ENCODE measurements around the gene DSCAM. TPM values are rescaled to one million over a fixed set of nuclear protein-coding genes. Genes with fewer than 3 reads are reported as not detected.

The DSCAM gene
- total and polyA plus RNA-seq, 2 donors (not counting 1 experiment from before 2014, with no cell fraction given) = not detected

DNA sequence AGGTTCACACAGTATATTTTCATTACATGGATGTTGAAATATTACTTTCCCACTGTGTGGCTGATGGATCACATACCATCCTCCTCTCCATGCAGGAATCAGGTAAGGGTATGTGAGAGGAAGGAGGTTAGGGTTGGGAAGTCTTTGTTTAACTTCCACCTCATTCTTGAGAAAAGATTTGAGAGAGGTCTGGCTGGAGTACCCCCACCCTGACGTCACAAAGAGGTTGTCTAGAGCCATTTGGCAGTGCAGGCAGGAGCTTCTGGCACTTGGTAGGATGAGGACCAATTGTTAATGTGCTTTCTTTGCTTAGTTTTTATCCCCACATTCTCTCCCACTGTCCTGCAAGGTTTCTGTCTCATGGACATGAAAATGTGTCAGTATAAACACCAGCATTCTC, 356.6 kb downstream of the DSCAM start:
- H3K9ac ChIP-seq (ENCODE audit: low read length) = no peak overlapping the region
- Mint-ChIP-seq H3K27ac (no peak overlapping the region), H3K4me1 (no peaks in the 10 kb centered on the region), H3K9me3 (ENCODE audit: insufficient read depth) (peaks cover 17% of the 10 kb centered on the region), H3K4me3 (no peak overlapping the region), H3K27me3 (no peaks in the 10 kb centered on the region)
- H3K4me1 ChIP-seq (ENCODE audit: control insufficient read depth in 2 of 2, insufficient read depth in 2 of 2, low read length in 2 of 2) = no peaks in the 10 kb centered on the region
- POLR2A ChIA-PET = no interaction called here
- no peak overlapping the region for H2AFZ ChIP-seq (ENCODE audit: insufficient read depth, low read depth, low read length, poor library complexity, severe bottlenecking)
- DNase-seq (no peak), ATAC-seq (ENCODE audit: low read depth) (no peak)
- H3K79me2 ChIP-seq (ENCODE audit: control insufficient read depth, insufficient read depth, low read length) = no peaks in the 10 kb centered on the region
- CTCF ChIA-PET = no interaction called here
- no CpG with 5 or more reads among the region's 1 CpG for WGBS (ENCODE audit: insufficient coverage)
- TF ChIP-seq, protein P1, sequence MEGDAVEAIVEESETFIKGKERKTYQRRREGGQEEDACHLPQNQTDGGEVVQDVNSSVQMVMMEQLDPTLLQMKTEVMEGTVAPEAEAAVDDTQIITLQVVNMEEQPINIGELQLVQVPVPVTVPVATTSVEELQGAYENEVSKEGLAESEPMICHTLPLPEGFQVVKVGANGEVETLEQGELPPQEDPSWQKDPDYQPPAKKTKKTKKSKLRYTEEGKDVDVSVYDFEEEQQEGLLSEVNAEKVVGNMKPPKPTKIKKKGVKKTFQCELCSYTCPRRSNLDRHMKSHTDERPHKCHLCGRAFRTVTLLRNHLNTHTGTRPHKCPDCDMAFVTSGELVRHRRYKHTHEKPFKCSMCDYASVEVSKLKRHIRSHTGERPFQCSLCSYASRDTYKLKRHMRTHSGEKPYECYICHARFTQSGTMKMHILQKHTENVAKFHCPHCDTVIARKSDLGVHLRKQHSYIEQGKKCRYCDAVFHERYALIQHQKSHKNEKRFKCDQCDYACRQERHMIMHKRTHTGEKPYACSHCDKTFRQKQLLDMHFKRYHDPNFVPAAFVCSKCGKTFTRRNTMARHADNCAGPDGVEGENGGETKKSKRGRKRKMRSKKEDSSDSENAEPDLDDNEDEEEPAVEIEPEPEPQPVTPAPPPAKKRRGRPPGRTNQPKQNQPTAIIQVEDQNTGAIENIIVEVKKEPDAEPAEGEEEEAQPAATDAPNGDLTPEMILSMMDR (IDR thresholded peaks at IDR 0.05) = no peak
- TF ChIP-seq EZH2 (IDR thresholded peaks at IDR 0.05; ENCODE audit: borderline replicate concordance, insufficient read depth, low read depth, low read length, poor library complexity, severe bottlenecking) = no peak
- peaks cover 1 to 9% (median 7%) of the 10 kb centered on the region in 3 donors for H3K9me3 ChIP-seq (ENCODE audit: control extremely low read depth in 1 of 3, control insufficient read depth in 2 of 3, insufficient read depth in 1 of 3, low read length in 2 of 3)
- H3K27ac ChIP-seq (ENCODE audit: low read length in 2 of 2) = no peak overlapping the region
- intact Hi-C loops (cut with micrococcal nuclease) = no loop called here
- no peaks in the 10 kb centered on the region for H3K27me3 ChIP-seq (replicated peaks in 1 of 4; ENCODE audit: control extremely low read depth in 1 of 4, control insufficient read depth in 3 of 4, insufficient read depth in 4 of 4, low read length in 3 of 4)
- H4K20me1 ChIP-seq (ENCODE audit: control insufficient read depth, insufficient read depth, low read length, poor library complexity, severe bottlenecking) = no peaks in the 10 kb centered on the region
- H3K4me3 ChIP-seq (ENCODE audit: control extremely low read depth in 1 of 5, extremely low read depth in 1 of 5, insufficient read depth in 1 of 5, low read depth in 2 of 5, low read length in 4 of 5) = no peak overlapping the region
- H3K36me3 ChIP-seq (replicated peaks in 1 of 2; ENCODE audit: control extremely low read depth in 1 of 2, control insufficient read depth in 1 of 2, extremely low read depth in 1 of 2, insufficient read depth in 2 of 2, low read length in 1 of 2) = no peaks in the 10 kb centered on the region
- no peak overlapping the region for H3K4me2 ChIP-seq (replicated peaks; ENCODE audit: low read depth, low read length, poor library complexity, severe bottlenecking)

DNA sequence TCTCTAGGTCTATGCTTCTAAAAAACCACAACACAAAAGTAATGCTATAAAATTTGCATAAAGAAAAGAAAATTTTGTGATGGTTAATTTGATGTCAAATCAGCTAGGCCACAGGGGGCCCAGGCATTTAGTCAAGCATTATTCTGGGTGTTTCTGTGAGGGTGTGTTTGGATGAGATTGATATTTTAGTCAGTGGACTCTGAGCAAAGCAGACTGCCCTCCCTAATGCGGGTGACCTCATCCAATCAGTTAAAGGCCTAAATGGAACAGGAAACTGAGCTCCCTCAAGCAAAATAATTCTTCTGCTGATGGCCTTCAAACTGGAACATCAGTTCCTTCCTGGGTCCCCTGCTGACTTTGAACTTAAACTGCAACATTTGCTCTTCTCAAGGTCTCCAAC, 358.0 kb downstream of the DSCAM start:
- WGBS (ENCODE audit: insufficient coverage) = 71% methylated on average over 1 of the region's 1 CpG
- no peaks in the 10 kb centered on the region for H3K27me3 Mint-ChIP-seq
- Histone ChIP-seq H3K4me1 (ENCODE audit: control insufficient read depth in 2 of 2, insufficient read depth in 2 of 2, low read length in 2 of 2) (no peaks in the 10 kb centered on the region), H3K9me3 (ENCODE audit: control extremely low read depth in 1 of 3, control insufficient read depth in 2 of 3, insufficient read depth in 1 of 3, low read length in 2 of 3) (peaks cover 1 to 9% (median 7%) of the 10 kb centered on the region in 3 donors), H3K4me3 (ENCODE audit: control extremely low read depth in 1 of 5, extremely low read depth in 1 of 5, insufficient read depth in 1 of 5, low read depth in 2 of 5, low read length in 4 of 5) (no peak overlapping the region), H2AFZ (ENCODE audit: insufficient read depth, low read depth, low read length, poor library complexity, severe bottlenecking) (no peak overlapping the region), H3K79me2 (ENCODE audit: control insufficient read depth, insufficient read depth, low read length) (no peaks in the 10 kb centered on the region), H4K20me1 (ENCODE audit: control insufficient read depth, insufficient read depth, low read length, poor library complexity, severe bottlenecking) (no peaks in the 10 kb centered on the region), H3K27me3 (replicated peaks in 1 of 4; ENCODE audit: control extremely low read depth in 1 of 4, control insufficient read depth in 3 of 4, insufficient read depth in 4 of 4, low read length in 3 of 4) (no peaks in the 10 kb centered on the region), H3K9ac (ENCODE audit: low read length) (no peak overlapping the region), H3K4me2 (replicated peaks; ENCODE audit: low read depth, low read length, poor library complexity, severe bottlenecking) (no peak overlapping the region), H3K36me3 (replicated peaks in 1 of 2; ENCODE audit: control extremely low read depth in 1 of 2, control insufficient read depth in 1 of 2, extremely low read depth in 1 of 2, insufficient read depth in 2 of 2, low read length in 1 of 2) (no peaks in the 10 kb centered on the region), H3K27ac (ENCODE audit: low read length in 2 of 2) (no peak overlapping the region)
- TF ChIP-seq, protein P1 (IDR thresholded peaks at IDR 0.05) = no peak
- no peak for TF ChIP-seq EZH2 (IDR thresholded peaks at IDR 0.05; ENCODE audit: borderline replicate concordance, insufficient read depth, low read depth, low read length, poor library complexity, severe bottlenecking)
- H3K4me3 Mint-ChIP-seq = no peak overlapping the region
- H3K27ac Mint-ChIP-seq = no peak overlapping the region
- H3K4me1 Mint-ChIP-seq = no peaks in the 10 kb centered on the region
- ChIA-PET POLR2A (no interaction called here), CTCF (no interaction called here)
- H3K9me3 Mint-ChIP-seq (ENCODE audit: insufficient read depth) = peaks cover 12% of the 10 kb centered on the region
- no peak for ATAC-seq (ENCODE audit: low read depth)
- no peak for DNase-seq
- intact Hi-C loops (cut with micrococcal nuclease) = no loop called here
